OCI-LY7 (cell line): ENCODE data around the gene OTUD4.
"Not testable (repeated sequence)": the region's sequence is repeated elsewhere in the genome, so short reads cannot be mapped to it uniquely, and the experiment has no call there.

Experiments used
- CTCF ChIP-seq: fragments of 200-600 bp; sonication (generic); conservative IDR thresholded peaks from 2 replicates; pipeline ENCODE4 v1.5.1; 2014; ENCODE audit warnings: mild to moderate bottlenecking, antibody characterized with exemption, low read length, moderate library complexity, mixed read lengths
- EZH2phosphoT487 ChIP-seq: fragments of 200-600 bp; sonication (generic); IDR thresholded peaks from 2 replicates; pipeline ENCODE4 v1.6.1; 2018; ENCODE audit warnings: low read depth, borderline replicate concordance, mild to moderate bottlenecking, mixed run types, antibody characterized with exemption, low read length, moderate library complexity, mixed read lengths

GRCh38 chr4:145179861-145180297 is 510 bp downstream of the OTUD4 start:
- TF ChIP-seq CTCF, EZH2phosphoT487: not testable (repeated sequence)
